ENCODE data around the gene APEX2.

DNA sequence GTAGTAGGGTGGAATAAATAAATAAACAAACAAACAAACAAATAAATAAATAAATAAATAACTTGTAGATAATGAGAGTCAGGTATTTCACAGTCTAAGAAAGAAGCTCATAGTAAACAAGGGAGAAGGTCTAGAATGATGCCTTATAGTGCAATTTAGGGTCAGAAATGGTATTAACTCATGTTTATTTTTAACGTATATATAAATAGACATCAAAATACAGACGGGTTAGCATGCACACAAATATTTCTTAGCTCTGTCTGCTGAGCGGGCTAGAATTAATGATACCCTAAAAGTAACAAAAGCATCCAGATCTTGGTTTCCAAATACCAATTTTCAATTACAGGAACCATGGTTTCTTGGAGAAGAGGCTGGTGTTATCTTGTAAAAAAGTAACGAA, 22.8 kb upstream of the APEX2 start:
- TF ChIP-seq POLR2A (IDR thresholded peaks at IDR 0.05; ENCODE audit: low read depth, low read length) (no peak), POLR2AphosphoS5 (IDR thresholded peaks at IDR 0.05; ENCODE audit: low read depth, low read length) (no peak)
